CD1c-positive myeloid dendritic cell (primary cell): ENCODE results near the gene VAC14.

Experiments used
- DNase-seq: peaks from one replicate; pipeline ENCODE4 v3.0.0-alpha.2; 2016; ENCODE audit errors: extremely low spot score

The VAC14 gene

GRCh38 chr16:70764632-70765031, 36.3 kb downstream of the VAC14 start:
- no peak for DNase-seq

GRCh38 chr16:70760221-70760620, 40.7 kb downstream of the VAC14 start:
- no peak for DNase-seq

DNA sequence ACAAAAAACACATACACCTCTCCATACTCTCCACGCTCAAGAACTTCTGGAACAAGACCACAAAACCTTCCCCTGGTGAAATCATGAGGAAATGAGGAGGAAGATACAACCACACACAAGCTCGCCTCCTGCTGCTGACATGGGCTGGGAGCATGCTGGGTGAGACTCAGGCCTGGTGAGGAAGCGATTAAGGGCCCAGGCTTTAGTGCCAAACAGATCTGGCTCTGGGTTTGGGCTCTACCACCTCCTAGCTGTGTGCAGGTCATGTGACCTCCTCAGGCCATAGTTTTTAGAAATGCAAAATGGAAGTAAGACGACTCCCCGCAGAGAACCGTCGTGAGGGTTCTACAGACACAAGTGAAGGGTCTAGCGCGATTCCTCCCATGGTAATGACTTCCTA, 41.3 kb downstream of the VAC14 start:
- no peak for DNase-seq

GRCh38 chr16:70758786-70759185, 42.2 kb downstream of the VAC14 start:
- no peak for DNase-seq

GRCh38 chr16:70757183-70757582, 43.8 kb downstream of the VAC14 start:
- DNase-seq: no peak

GRCh38 chr16:70756071-70756470, 44.9 kb downstream of the VAC14 start:
- no peak for DNase-seq

- DNase-seq: no peak
These were observed 45.9 kb downstream of the VAC14 start for GRCh38 chr16:70754851-70755600.

GRCh38 chr16:70754371-70754770, 46.6 kb downstream of the VAC14 start:
- no peak for DNase-seq

DNA sequence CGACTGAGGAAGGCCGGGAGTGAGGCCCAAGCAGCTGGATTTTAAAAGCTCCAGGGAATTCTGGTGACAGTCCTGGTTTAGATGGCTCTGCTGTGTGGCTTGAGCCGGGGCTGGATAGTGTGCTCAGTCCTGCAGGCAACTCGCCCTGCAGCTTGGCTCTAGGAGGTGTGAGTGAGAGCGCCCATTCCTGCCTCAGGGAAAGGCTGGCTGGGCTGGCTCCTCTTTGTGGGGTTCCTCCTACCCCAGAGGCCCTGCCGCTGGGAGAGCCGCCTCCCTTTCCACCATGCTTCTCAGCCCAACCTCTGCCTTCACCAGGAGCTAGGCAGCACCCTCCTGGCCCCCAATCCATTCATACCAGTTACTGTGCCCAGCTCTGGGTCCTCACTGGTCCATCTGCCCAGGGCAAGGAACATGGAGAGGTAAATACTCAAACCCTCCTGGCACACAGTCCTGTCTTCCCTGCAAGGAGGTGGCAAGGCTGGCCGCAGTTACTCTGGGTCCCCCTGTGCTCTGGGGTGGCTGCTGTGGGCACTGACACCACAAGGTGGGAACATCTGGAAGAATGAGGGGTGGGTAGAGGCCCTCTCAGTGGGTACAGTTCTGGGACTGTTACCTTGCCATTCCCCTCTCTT, 47.1 kb downstream of the VAC14 start:
- DNase-seq: no peak

- DNase-seq: no peak
These were observed 47.7 kb downstream of the VAC14 start for GRCh38 chr16:70753228-70753627.

DNA sequence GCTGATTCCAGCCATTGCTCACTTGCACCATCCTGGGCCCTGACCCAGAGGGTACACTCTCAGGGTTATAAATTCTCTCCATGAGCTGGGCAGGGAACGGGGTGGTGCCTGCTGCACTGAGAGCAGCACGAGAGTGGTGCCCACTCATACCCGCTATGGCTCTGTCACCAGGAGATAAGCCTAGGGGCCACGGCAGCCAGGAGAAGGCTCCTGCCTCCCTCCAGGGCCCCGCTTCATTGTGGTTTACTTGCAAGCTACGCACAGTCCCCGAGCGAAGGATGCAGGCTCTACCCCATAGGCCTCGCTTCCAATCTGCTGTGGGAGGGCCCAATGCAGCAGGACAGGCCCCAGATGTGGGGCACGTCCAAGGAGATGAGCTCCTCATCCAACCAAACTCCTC, 48.5 kb downstream of the VAC14 start:
- DNase-seq: no peak

DNA sequence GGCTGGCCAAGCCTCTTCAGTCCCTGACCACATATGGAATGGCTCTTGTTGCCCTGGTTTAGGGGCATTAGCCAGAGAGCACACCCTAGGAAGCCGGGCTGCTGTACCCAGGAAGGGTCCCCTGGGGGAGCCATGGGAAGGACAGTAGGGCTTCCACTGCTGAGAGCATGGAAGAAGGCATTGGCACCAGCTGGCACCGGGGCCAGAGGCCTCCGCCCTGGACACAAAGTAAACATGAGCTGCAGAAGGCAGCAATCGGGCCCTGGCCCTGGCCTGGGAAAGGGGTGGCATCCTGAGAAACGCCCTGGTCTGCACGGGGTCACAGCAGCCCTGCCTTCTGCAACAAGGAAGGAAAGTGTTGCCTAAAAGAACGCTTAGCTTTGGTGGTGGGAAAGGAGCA, 49.4 kb downstream of the VAC14 start:
- no peak for DNase-seq

- DNase-seq: peak; percentile 64
These were observed 50.0 kb downstream of the VAC14 start for GRCh38 chr16:70750893-70751467.

DNA sequence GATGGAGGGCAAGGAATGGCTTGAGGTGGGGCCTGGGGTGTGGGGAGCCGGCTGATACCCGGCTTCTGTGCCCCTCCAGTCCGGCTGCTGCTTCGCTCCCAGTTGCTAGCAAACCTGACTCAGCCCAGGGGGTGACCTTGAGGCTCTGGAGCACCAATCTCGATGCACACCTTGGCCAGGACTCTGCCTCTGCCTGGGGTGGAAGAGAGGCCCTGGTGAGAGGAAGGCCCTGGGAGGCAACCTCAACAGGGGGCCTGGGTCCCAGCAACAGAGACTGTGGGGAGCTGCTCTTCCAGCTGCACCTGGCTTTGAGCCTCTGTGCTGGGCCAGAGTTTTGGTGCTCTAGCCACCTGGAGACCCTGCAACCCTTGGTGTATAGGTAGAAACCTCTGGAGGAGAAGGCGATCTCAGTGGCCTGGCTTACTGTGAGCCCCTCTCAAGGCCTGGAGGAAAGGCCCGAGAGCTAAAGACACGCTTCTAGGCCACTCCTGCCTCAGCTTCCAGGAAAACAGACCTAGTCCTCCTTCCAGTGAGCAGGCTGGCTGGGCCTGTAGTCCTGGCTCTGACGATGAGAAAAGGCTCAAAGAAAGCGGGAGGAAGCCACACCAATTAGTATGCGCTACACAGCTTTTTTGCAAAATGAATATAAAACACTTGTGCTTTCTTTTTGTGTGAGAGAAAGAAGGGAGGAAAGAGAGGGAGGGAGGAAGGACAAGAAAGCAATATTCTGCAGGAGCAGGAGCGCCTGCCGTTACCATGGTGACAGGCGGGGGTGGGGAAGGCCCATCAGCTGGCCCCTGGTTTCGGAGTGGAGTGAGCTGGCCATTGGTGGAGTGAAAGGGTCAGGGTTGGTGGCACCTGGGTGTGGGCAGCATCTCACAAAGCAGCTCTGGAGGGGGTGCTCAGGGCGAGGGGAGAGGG, 51.0 kb downstream of the VAC14 start:
- no peak for DNase-seq

GRCh38 chr16:70749006-70749678, 51.8 kb downstream of the VAC14 start:
- DNase-seq: no peak

DNA sequence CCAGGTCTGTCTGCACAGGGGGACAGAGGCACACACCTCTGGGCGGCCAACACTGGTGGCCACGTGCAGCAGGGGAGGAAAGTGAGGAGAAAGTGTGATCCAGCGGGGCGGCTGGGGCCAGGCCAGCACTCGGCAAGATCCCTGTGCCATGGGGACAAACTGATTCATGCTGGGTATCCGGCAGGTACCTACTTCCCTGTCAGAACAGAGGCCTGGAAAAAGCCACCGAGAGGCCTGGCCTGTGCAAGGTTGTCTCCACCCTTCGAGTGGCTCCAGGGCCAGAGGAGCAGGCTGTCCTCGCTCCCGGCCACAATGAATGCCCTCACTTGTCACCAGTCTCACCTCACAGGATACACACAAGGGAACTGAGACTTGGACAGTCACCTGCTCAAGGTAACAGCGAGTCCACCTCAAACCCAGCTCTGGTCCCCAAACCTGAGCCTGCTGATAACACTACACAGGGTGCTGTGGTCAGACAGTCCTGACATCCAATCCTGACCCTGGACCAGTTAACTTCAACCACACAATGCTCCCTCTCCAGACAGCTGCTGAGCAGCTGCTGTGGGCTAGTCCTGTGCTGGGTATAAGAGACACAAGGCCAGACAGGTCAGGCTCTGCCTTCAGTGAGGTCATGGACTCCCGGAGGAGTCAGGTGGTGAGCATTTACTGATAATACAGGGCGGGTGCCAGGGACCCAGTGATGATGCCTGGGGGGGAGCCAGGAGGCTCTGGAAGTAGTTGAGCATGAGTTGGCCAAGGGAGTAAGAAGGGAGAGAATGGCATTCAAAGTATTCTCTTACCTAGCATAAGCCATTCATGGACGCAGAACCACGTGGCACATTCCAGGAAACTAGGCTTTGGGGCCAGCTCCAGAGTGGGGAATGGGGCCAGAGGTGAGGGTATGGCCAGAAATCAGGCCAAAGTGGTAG, 53.0 kb downstream of the VAC14 start:
- DNase-seq: no peak

- peak; percentile 64 for DNase-seq
These were observed 54.1 kb downstream of the VAC14 start for GRCh38 chr16:70746708-70747424.

GRCh38 chr16:70746040-70746707, 54.8 kb downstream of the VAC14 start:
- peak; percentile 89 for DNase-seq

GRCh38 chr16:70745536-70746025, 55.4 kb downstream of the VAC14 start:
- no peak for DNase-seq
